Stimulated activated CD8-positive, alpha-beta memory T cell treated with anti-CD3 and anti-CD28 coated beads, Interleukin-4, amount 100 ng/mL, for 4 hours (primary cell): ENCODE data around the gene E2F8.

Source experiments
- DNase-seq, 2 donors: peaks; one replicate each; pipeline ENCODE4 v3.0.0-alpha.2; 2020; ENCODE audit warnings: low read depth in 2 of 2, low spot score in 1 of 2

E2F8 gene

GRCh38 chr11:19253153-19253745 lies 12.5 kb upstream of the E2F8 start:
- DNase-seq: no peak

DNA sequence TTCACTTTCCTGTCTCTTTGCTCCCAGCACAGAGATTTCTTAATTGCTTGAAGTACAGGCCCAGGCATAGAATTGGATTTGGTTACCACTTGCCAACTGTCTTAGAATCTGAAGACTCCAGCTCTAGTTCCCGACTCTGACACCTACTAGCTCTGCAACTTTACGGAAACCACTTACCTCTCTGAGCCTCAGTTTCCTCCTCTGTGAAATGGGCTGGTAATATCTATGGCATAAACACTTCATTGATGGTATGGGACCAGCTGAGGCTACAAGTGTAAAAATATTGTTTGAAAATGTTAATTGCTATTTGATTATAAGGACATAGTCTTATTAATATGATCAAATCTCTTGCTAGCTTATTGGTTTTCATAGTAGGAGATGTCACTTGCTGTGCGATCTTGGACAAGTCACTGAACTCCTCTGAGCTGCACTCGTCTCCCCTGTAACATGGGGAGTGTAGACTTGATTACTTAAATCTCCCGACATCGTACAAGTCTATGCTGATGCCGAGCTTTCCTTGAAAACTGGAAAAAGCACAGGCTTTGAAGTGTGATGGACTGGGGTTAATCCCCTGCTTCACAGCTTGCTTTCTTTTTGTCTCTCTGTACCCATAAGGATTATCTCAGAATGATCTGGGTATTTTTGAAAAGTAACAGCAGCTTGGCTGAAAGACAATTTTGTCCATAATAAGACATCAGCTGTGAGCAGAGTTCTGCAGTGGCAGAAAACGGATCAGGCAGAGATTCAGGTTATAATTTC lies 11.8 kb upstream of the E2F8 start:
- no peak for DNase-seq

DNA sequence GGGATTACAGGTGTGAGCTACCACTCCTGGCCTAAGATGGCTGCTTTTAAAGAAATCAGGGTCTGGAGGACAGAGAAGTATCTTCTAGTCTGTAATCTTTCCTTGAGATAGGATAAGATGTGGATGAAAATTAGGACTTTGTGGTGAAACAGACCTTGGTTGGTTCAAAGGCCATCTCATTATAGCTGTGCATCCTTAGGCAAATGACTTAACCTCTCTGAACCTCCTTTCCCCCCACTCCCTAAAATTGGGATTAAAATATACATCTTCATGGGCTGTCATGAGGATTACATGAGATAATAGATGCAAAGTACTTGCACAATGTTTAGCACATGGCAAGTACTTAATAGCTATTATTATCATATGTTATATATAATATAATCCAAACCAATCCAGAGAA lies 10.8 kb upstream of the E2F8 start:
- DNase-seq: no peak

DNA sequence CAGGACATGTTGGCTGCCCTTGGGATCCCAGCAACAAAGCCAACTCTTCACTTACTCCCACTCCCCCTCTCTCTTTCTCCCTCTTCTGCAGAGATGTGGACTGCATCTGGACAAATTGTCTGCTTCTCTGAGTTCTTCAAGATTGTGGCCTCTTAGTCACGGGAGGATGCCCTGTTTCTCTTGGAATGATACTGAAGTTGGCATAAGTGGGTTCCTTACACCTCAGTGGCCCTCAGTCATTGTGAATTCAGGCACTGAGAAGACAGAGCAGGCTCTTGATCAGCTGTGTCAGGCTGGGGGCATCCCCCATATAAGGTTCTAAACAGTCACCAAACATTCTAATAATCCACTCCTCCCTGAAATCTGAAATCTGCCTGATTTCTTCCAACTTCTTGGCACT lies 6.1 kb upstream of the E2F8 start:
- DNase-seq: no peak

- DNase-seq: no peak
Observed at GRCh38 chr11:19245351-19245750, 4.6 kb upstream of the E2F8 start.

- no peak for DNase-seq
Observed at GRCh38 chr11:19244621-19245020, 3.9 kb upstream of the E2F8 start.

- DNase-seq: no peak
Observed at GRCh38 chr11:19244084-19244483, 3.3 kb upstream of the E2F8 start.

- DNase-seq: no peak
Observed at GRCh38 chr11:19243613-19244012, 2.9 kb upstream of the E2F8 start.

- no peak for DNase-seq
Observed at GRCh38 chr11:19243143-19243542, 2.4 kb upstream of the E2F8 start.

DNA sequence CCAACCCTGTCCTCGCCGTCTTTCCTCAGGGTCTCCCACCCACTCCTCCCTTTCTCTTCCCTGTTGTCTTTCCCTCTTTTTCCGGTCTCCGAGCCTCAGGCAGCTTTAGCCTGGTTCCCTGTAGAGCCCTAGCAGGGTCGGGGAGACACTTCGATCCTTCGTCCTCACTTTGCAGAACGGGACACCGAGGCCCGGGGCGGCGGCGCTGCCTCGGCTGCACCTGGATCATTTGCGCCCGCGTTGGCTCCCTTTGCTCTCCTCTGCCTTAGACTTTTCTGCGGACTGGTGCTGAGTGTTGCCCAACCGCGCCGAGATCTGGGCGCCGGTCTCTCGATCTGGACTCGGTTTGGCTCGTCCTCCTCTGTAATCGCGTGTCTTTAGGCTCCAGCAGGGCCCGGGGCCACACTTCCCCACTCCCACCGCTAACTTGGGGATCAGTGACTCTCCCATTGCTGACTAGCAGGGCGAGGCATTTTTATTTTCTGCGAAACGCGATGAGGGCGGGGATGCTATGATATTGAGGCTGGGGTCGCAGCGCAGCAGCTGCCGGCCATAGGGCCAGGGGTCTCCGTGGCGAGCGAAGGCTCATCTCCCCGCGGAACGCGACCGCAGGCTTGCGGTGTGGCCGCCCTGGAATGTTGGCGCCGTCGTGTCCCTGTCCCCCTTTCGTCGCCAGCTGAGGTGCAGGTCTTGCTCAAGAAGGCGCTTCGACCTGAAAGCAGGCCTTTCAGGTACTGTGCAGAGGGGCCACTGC lies 1.6 kb upstream of the E2F8 start:
- DNase-seq: no peak

DNA sequence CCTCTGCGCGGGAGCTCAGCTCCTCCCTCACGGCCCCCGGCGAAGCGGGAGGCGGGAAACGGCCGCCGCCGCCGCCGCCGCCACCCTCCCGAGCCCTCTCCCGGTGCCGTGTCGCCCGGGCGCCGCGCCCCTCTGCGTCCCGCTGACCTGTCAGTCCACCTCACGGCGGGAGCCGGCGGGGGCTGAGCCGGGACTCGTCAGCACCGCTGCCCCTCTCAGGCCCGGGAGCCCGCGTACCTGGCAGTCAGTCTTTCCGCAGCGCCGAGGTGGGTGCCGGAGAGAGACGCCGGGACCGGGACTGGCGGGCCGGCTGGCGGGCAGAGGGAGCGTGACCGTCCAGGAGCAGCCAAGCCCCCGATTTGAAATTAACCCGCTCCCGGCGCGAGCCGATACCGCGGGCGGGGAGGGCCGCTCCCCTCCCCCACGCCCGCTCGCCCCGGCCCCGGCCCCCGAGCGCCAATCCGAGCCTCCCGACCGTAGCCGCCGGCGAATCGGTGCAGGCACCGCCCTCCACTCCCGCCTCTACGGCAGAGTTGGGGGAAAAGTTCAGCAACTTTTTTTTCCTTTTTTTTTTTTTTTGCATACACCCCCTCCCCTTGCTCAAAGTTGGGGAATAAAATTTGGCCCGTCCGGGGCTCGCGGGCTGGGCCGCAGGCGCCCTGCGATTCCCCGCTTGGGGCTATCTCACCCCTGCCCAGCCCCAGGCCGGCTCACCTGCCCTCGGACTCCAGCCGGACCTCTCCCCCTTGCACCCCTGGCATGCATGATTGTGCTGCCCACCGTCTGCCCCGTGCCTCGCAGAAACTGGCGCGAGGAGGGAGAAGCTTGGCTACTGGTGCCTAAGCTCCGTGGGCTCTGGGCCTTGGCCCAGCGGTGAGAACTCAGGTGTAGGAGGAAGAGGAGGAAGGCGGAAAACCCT lies 774 bp upstream of the E2F8 start:
- no peak for DNase-seq

GRCh38 chr11:19239039-19239438 lies 1.7 kb downstream of the E2F8 start:
- no peak for DNase-seq

DNA sequence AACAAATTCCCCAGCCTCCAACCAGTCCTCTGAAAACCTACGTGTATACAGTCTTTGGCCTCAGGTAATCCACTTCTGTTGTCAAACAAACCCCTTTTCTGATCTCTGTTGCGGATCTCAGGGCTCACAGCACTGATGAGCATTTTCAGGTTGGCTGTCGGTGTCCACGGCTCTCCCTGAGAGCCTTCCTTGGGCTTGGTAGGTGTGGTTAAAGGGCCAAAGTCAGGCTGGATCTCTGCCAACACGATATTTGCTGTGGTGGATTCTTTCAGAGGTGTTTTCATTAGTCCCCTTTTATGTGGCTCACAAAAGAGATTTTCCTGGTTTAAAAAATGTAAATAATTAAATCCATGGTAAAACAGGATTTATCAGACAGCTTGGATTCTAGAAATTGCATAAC lies 2.9 kb downstream of the E2F8 start:
- no peak for DNase-seq

DNA sequence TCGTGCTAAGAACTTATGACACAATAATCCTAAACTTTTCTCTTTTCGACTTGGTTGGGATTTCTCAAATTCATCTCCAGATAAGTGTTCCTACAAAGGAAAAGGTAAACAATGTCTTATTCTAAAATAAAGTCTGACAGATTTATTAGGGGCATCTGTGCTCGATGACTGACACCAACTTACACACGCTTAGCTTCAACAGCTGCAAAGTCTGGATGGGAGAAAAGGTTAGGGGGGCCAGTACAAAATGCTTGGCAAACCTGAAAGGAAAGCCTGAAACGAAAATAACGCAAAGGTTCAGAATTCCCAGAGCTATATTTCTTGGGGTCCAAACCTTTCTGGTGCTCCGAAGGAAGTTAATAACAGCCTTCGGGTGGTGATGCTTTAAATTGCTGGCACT lies 3.4 kb downstream of the E2F8 start:
- no peak for DNase-seq

GRCh38 chr11:19234231-19234817 lies 6.4 kb downstream of the E2F8 start:
- no peak for DNase-seq

GRCh38 chr11:19232910-19233503 lies 7.7 kb downstream of the E2F8 start:
- no peak for DNase-seq

DNA sequence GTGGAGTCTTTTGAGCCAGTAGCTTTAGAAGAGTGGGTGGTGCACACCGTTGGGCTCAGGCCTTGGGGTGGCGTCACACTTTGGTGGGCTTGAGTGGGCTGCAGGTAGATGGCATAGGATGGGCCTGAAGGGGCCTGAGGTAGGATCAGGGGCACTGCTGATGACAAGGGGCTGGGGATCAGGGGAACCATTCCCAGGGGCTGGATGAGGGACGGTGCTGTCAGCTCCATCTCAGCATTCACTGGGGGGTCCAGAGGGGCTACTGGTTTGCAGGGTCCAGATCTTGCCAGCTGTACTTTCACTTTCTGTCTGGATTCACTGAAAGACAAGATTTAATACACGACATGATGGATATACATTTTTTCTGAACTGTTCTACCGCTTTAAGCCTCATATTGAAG lies 11.1 kb downstream of the E2F8 start:
- DNase-seq: no peak

DNA sequence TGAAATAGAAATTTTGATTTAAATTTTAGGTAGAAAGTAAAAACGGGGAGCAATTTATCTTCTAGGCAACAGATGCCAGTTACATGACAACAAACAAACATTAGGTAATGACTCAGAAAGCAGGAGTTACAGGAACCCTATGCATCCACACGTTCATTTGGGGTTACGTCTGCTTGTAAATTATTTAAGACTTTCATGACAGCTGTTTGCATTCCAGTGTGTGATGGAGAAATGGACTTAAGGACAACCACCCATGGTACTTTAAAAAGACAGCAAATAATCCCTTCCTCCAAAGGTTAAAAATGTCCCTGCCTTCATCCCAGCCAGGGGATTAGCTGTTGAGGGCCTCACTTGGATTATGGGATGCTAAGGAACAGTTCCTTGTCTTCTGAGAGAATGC lies 11.8 kb downstream of the E2F8 start:
- no peak for DNase-seq

DNA sequence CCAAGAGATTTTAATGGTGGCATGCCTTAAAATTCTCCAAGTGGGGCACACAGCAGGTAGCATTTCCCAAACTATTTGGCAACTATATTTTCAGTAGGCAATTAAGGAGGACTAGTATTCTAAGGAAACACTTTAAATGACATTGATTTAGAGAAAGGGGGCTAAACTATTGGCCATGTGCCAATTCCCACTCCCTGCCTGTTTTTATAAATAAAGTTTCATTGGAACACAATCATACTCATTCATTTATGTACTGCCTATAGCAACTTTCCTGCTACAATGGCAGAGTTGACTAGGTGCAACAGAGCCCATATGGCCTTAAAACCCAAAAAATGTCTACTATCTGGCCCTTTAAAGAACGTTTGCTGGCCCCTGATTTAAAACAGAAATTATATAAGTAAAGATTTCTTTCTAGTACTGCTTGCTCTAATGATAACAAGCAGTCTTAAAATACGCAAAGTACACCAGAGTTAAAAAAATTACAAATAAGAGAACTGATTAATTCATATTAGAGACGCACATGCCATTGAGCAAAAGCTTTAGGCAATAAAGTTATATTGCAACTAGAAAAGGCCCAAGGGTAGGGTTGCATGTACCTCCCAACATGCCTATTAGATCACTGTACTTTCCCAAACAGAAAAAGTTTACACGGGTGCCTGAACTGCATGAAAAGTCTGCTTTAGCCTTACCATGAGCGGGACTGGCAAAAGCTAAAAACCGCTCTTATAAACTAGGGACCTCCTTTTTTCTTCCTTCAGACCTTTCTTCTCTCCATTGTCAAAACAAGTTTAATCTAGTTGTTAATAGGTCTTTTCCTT lies 14.2 kb downstream of the E2F8 start:
- no peak for DNase-seq

DNA sequence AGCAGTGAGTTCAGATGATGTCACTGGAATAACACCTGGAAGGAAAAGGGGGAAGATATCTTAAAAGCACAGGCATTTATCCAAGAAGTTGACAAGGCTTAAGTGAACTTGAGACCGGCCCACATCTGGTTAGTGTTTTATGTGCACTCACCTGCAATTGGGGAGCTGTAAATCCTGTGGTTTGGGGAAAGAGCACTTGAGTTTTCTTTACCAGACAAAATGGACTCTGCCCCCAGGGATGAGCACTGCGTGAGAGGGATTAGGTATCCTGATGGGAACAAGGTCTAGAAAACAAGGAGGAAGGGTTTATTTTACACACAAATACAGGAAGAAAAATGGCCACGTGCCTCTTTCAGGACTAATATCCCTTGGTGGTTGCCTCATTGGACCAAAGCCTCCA lies 15.2 kb downstream of the E2F8 start:
- no peak for DNase-seq
